ENCODE results near the gene EIF4E1B. TPM values are rescaled to one million over a fixed set of nuclear protein-coding genes. Genes with fewer than 3 reads are reported as not detected.
"Not testable (repeated sequence)": the region's sequence is repeated elsewhere in the genome, so short reads cannot be mapped to it uniquely, and the experiment has no call there.

The EIF4E1B gene
- total RNA-seq, 2 donors from 2014 or later, result 1.6 TPM; not detected in 1

DNA sequence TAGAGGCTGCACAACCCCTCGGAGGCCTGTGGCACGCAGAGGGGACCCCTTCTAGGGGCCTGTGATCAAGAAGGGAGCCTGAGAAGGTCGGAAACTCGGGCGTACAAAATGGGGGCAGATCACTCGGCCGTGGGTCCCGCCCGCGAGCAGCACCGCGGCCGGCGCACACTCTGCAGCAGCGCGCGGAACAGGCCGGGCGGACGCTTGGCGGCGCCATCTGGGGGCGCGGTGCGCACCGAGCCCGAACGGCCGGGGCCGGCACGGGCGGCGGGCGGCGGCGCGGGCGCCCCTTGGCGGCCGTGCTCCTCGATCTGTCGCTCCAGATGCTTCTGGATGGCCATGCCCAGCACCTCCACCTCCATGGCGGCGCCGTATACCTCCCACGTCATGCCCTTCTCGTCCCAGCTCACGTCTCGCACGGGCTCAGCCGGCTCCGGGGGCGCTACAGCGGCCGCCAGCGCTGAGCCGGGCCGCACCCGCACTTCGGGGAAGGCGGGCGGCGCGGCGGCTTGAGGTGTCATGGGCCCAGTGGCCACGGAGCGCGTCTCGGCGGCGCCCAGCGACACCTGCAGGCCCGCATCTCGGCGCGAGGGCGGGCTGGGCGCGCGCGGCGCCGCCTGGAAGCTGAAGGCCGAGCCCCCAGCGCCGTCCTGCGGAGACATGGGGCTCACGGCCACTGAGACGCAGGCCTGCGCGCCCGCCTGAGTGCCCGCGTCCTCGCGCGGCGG, 33.6 kb upstream of the EIF4E1B start:
- H3K27ac ChIP-seq, result no peak overlapping the region
- 9% methylated on average over 35 of the region's 98 CpGs for WGBS
- DNase-seq (ENCODE audit: low spot score), result peak; percentile 15
- H3K4me1 ChIP-seq (replicated peaks), result no peaks in the 10 kb centered on the region
- peak overlapping the region; percentile 14 to 27 for H3K4me3 ChIP-seq
- no peaks in the 10 kb centered on the region for H3K36me3 ChIP-seq
- intact Hi-C loops (cut with DNase I), result no loop called here
- no peaks in the 10 kb centered on the region for H3K9me3 ChIP-seq
- H3K27me3 ChIP-seq (replicated peaks; ENCODE audit: insufficient read depth), result no peaks in the 10 kb centered on the region
- no peak for TF ChIP-seq POLR2A (IDR thresholded peaks at IDR 0.05)
- TF ChIP-seq, protein P1, sequence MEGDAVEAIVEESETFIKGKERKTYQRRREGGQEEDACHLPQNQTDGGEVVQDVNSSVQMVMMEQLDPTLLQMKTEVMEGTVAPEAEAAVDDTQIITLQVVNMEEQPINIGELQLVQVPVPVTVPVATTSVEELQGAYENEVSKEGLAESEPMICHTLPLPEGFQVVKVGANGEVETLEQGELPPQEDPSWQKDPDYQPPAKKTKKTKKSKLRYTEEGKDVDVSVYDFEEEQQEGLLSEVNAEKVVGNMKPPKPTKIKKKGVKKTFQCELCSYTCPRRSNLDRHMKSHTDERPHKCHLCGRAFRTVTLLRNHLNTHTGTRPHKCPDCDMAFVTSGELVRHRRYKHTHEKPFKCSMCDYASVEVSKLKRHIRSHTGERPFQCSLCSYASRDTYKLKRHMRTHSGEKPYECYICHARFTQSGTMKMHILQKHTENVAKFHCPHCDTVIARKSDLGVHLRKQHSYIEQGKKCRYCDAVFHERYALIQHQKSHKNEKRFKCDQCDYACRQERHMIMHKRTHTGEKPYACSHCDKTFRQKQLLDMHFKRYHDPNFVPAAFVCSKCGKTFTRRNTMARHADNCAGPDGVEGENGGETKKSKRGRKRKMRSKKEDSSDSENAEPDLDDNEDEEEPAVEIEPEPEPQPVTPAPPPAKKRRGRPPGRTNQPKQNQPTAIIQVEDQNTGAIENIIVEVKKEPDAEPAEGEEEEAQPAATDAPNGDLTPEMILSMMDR (IDR thresholded peaks at IDR 0.05), result peak in 1 of 4 experiments; percentile 45

DNA sequence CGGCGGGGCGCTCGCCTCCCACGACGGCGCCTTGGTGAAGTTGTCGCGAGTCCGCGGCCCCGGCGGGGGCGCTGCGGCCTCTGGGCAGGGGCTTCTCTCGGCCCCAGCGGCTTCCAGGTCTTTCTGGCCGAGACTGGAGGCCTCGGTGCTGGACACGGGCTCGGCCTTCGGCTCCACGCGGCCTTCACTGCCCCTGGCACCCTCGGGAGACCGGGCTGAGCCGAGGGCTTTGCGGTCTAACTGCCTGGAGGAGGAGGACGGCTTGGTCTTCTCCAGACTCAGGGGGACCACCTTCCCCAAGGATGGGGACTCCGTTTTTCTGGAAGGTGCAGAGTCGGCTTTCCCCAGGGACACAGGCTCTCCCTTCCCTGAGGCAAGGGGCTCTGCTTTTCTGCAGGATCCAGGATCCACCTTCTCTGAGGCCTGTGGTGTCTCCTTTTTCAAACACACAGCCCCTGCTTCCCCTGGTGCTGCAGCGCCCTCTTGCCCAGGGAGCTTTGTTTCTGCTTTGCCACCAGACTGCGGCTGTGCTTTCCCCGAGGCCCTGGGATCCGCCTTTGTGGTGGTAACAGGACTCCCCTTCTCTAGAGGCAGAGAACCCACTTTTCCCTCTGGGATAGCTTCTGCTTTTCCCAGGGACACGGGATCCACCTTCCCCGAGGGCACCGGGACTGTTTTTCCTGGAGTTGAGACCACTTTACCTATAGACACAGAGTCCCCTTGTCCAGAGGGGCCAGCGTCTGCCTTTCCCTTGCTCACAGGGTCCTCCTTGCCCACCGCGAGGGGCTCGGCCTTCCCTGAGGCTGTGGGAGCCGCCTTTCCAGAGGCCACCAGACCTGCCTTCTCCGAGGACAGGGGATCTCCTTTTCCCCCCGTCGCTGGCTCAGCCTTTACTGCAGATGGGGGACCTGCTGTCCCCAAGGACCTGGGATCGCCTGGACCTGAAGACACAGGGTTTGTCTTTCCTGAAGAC, 32.8 kb upstream of the EIF4E1B start:
- H3K27ac ChIP-seq, result no peak overlapping the region
- intact Hi-C loops (cut with DNase I), result no loop called here
- H3K4me3 ChIP-seq, result peak overlapping the region in 1 of 2 donors; percentile 27
- no peaks in the 10 kb centered on the region for H3K27me3 ChIP-seq (replicated peaks; ENCODE audit: insufficient read depth)
- no peaks in the 10 kb centered on the region for H3K36me3 ChIP-seq
- no peaks in the 10 kb centered on the region for H3K4me1 ChIP-seq (replicated peaks)
- TF ChIP-seq POLR2AphosphoS5 (IDR thresholded peaks at IDR 0.05) (no peak), POLR2A (IDR thresholded peaks at IDR 0.05) (no peak)
- TF ChIP-seq, protein P1 (IDR thresholded peaks at IDR 0.05), result no peak
- no peaks in the 10 kb centered on the region for H3K9me3 ChIP-seq
- 80% methylated on average over 26 of the region's 47 CpGs for WGBS
- DNase-seq (ENCODE audit: low spot score), result no peak

DNA sequence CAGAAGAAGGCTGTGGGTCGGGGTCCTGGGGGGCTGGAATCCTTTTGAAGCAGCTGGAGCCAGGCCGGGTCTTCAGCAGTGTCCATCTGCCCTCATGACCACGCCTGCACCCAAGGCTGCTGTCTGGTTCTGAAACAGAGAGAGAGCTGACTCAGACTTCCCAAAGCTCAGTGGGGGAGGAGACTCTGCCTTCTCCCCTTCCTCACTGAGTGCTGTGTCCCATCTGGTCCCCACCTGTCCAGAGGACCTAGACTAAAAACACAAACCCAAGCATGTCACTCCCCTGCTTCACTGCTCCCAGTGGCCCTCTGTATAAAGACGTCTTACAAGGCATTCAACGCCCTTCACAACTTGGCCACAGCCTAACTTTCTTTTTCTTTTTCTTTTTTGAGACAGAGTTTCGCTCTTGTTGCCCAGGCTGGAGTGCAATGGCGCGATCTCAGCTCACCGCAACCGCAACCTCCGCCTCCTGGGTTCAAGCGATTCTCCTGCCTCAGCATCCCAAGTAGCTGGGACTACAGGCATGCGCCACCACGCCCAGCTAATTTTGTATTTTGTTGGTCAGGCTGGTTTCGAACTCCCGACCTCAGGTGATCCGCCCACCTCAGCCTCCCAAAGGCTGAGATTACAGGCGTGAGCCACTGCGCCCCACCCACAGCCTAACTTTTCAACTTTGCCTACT, 30.6 kb upstream of the EIF4E1B start:
- H3K4me1 ChIP-seq (replicated peaks); H3K27ac ChIP-seq; intact Hi-C loops (cut with DNase I); DNase-seq (ENCODE audit: low spot score); H3K9me3 ChIP-seq; H3K27me3 ChIP-seq (replicated peaks; ENCODE audit: insufficient read depth); H3K36me3 ChIP-seq; H3K4me3 ChIP-seq: not testable (repeated sequence)
- 91% methylated on average over 19 of the region's 19 CpGs for WGBS

DNA sequence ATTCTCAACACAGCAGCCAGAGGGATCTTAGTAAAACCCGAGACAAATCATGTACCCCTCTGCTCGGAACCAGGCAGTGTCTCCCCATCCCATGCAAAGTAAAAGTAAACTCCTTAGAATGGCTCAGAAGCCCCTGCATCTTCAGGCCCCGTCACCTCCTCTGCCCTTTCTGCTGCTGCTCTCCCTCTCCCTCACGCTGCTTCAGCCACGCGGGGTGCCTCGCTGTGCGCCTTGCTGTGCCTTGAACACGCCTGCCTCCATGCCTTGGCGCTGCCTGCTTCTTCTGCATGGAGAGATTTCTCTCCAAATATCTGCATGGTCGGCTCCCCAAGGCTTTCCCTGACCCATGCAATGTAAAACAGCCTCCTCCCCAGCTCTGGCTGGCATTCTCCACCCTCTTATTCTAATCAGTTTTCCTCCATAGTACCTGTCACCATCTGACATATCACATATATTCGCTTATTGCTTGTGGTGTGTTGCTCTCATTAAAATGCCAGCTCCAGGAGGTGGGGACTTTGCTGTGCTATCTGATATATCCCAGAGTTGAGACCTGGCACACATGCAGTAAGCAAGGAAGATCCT, 28.5 kb upstream of the EIF4E1B start:
- no peak overlapping the region for H3K4me3 ChIP-seq
- intact Hi-C loops (cut with DNase I), result no loop called here
- no peaks in the 10 kb centered on the region for H3K9me3 ChIP-seq
- no peak for DNase-seq (ENCODE audit: low spot score)
- no peak for TF ChIP-seq POLR2AphosphoS5 (IDR thresholded peaks at IDR 0.05)
- TF ChIP-seq, protein P1 (IDR thresholded peaks at IDR 0.05), result no peak
- no peak for TF ChIP-seq POLR2A (IDR thresholded peaks at IDR 0.05)
- no peaks in the 10 kb centered on the region for H3K27me3 ChIP-seq (replicated peaks; ENCODE audit: insufficient read depth)
- H3K27ac ChIP-seq, result no peak overlapping the region
- no peaks in the 10 kb centered on the region for H3K36me3 ChIP-seq
- 68% methylated on average over 12 of the region's 12 CpGs for WGBS
- no peaks in the 10 kb centered on the region for H3K4me1 ChIP-seq (replicated peaks)

DNA sequence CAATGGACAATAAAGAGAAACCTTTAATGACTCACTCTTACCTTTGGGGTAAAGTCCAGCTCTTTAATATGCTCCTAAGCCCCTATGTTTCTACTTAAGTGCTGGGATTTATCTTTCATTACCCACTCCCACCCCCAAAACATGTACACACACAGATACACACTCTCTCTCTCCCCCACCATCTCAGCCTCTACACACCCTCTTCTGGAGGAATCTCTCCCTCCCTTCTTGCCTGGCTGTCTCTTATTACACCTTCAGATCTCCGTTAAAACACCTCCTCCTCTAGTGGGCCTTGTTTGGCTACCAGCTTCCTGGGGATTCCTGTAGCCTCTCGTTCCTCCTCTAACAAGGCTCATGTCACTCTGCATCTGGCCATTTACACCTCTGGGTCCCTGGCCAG, 27.4 kb upstream of the EIF4E1B start:
- H3K4me3 ChIP-seq, result no peak overlapping the region
- H3K9me3 ChIP-seq, result no peaks in the 10 kb centered on the region
- TF ChIP-seq, protein P1 (IDR thresholded peaks at IDR 0.05), result no peak
- no peak for TF ChIP-seq POLR2AphosphoS5 (IDR thresholded peaks at IDR 0.05)
- H3K27me3 ChIP-seq (replicated peaks; ENCODE audit: insufficient read depth), result no peaks in the 10 kb centered on the region
- no peak for DNase-seq (ENCODE audit: low spot score)
- H3K36me3 ChIP-seq, result no peaks in the 10 kb centered on the region
- no peaks in the 10 kb centered on the region for H3K4me1 ChIP-seq (replicated peaks)
- no peak overlapping the region for H3K27ac ChIP-seq
- intact Hi-C loops (cut with DNase I), result no loop called here
- WGBS, result 14% methylated on average over 2 of the region's 2 CpGs
